K562 treated with DMSO at 1 percent for 24 hours (cell line): Measurements from ENCODE around the gene PON1. TPM values are rescaled to one million over a fixed set of nuclear protein-coding genes. Genes with fewer than 3 reads are reported as not detected.

Experiments
- total RNA-seq: library from RNA; unstranded; fragments of 300-600 nt; gene quantifications from 2 replicates; pipeline ENCODE4 v1.2.3, GENCODE V29; 2022; ENCODE audit warnings: low read depth; ENCODE audit not compliant: insufficient read depth

Gene PON1
- total RNA-seq = not detected in 2 replicates

GRCh38 chr7:95324431-95324830 lies at the start of gene PON1:
PON1 (minus strand) TSS chr7:95324532; CDS start chr7:95324475, 57 bp downstream.

Other genes starting within 250 kb of the PON1 start
- gene PON3, start 71.8 kb upstream of the PON1 start, total RNA-seq = not detected in 2 replicates
- gene PON2, start 110.5 kb upstream of the PON1 start, total RNA-seq = 5.8 and 8.0 TPM in 2 replicates
- gene ASB4, start 161.4 kb upstream of the PON1 start, total RNA-seq = not detected in 2 replicates